SK-N-SH (cell line): ENCODE measurements around the gene SUFU. TPM values are rescaled to one million over a fixed set of nuclear protein-coding genes. Genes with fewer than 3 reads are reported as not detected.

Source experiments
- CTCF ChIA-PET: fragments of 300-600, 350-600 bp; formaldehyde crosslinking; extraction: SDS; loops from one replicate; lab custom pipeline; 2021; lab: Yijun Ruan, JAX
- POLR2A ChIA-PET: fragments of 350-600 bp; sonication (Branson Sonifier 250); formaldehyde crosslinking; extraction: SDS; loops from one replicate; lab custom pipeline; 2020; ENCODE audit warnings: antibody characterized with exemption, inconsistent platforms; lab: Yijun Ruan, JAX
- DNase-seq: peaks from one replicate; pipeline ENCODE4 v3.0.0; 2012
- H2AFZ ChIP-seq: fragments of 200-600 bp; sonication (generic); 2 replicates; pipeline ENCODE4 v1.8.1; 2016; ENCODE audit warnings: antibody characterized with exemption, mild to moderate bottlenecking, low read depth
- H3F3A ChIP-seq: fragments of 200-600 bp; sonication (generic); replicated peaks from 2 replicates; pipeline ENCODE3; 2016; ENCODE audit warnings: antibody characterized with exemption, mild to moderate bottlenecking; ENCODE audit not compliant: insufficient read depth
- H3K27ac ChIP-seq, 2 experiments: fragments of 200-500 bp in 1 of 2; fragments of 200-600 bp in 1 of 2; sonication (Bioruptor generic) in 1 of 2; sonication (generic), shearing (Covaris generic) in 1 of 2; 2 replicates each; pipeline versions ENCODE4 v1.5.1 to v1.6.1; 2014 to 2016; ENCODE audit warnings: low read depth in 2 of 2, inconsistent platforms in 1 of 2, low read length in 1 of 2, mild to moderate bottlenecking in 1 of 2, mixed read lengths in 1 of 2
- H3K27me3 ChIP-seq: fragments of 200-600 bp; sonication (generic), shearing (Covaris generic); 2 replicates; pipeline ENCODE4 v1.6.1; 2016; ENCODE audit warnings: mixed run types; ENCODE audit not compliant: insufficient read depth
- H3K36me3 ChIP-seq, 2 experiments: fragments of 200-500 bp in 1 of 2; fragments of 200-600 bp in 1 of 2; sonication (Bioruptor generic) in 1 of 2; sonication (generic) in 1 of 2; replicated peaks in 1 of 2; 2 replicates each; pipeline versions ENCODE3 to v1.5.1; 2014 to 2016; ENCODE audit warnings: low read length in 1 of 2, mild to moderate bottlenecking in 1 of 2; ENCODE audit not compliant: insufficient read depth in 2 of 2, control insufficient read depth in 1 of 2
- H3K4me1 ChIP-seq, 2 experiments: fragments of 200-500 bp in 1 of 2; fragments of 200-600 bp in 1 of 2; sonication (Bioruptor generic) in 1 of 2; sonication (generic), shearing (Covaris generic) in 1 of 2; 2 replicates each; pipeline versions ENCODE4 v1.5.1 to v1.6.1; 2014 to 2016; ENCODE audit warnings: low read depth in 1 of 2, low read length in 1 of 2, mixed run types in 1 of 2; ENCODE audit not compliant: insufficient read depth in 2 of 2, control insufficient read depth in 1 of 2
- H3K4me2 ChIP-seq: fragments of 200-600 bp; sonication (generic), shearing (Covaris generic); 2 replicates; pipeline ENCODE4 v1.6.1; 2017; ENCODE audit warnings: mixed run types
- H3K4me3 ChIP-seq, 2 experiments: fragments of 200-500 bp in 1 of 2; fragments of 200-600 bp in 1 of 2; sonication (Bioruptor generic) in 1 of 2; sonication (generic), shearing (Covaris generic) in 1 of 2; 2 replicates each; pipeline versions ENCODE4 v1.5.1 to v1.8.1; 2014 to 2016; ENCODE audit warnings: low read depth in 2 of 2, inconsistent platforms in 1 of 2, low read length in 1 of 2, mild to moderate bottlenecking in 1 of 2, mixed read lengths in 1 of 2, moderate library complexity in 1 of 2
- H3K79me2 ChIP-seq: fragments of 200-600 bp; sonication (generic); 2 replicates; pipeline ENCODE4 v1.8.1; 2017; ENCODE audit warnings: mild to moderate bottlenecking; ENCODE audit not compliant: insufficient read depth
- H3K9ac ChIP-seq: fragments of 200-600 bp; sonication (generic); 2 replicates; pipeline ENCODE4 v1.6.1; 2017; ENCODE audit warnings: mixed run types
- H3K9me2 ChIP-seq: fragments of 200-600 bp; sonication (generic); 2 replicates; pipeline ENCODE4 v1.6.1; 2017; ENCODE audit warnings: mixed run types
- H3K9me3 ChIP-seq: fragments of 200-600 bp; sonication (generic); 2 replicates; pipeline ENCODE4 v1.6.1; 2017; ENCODE audit warnings: mixed run types, mild to moderate bottlenecking, moderate library complexity
- H4K20me1 ChIP-seq: fragments of 200-600 bp; sonication (generic); 2 replicates; pipeline ENCODE4 v1.6.1; 2017; ENCODE audit warnings: mild to moderate bottlenecking, mixed run types; ENCODE audit not compliant: insufficient read depth
- EP300 ChIP-seq, 2 experiments: IDR thresholded peaks; 2 replicates each; pipeline versions ENCODE4 v1.4.0 to v1.6.1; 2012; ENCODE audit warnings: borderline replicate concordance in 1 of 2, low read depth in 1 of 2, low read length in 1 of 2
- FOSL2 ChIP-seq: IDR thresholded peaks from 2 replicates; pipeline ENCODE4 v1.4.0; 2012; ENCODE audit warnings: low read depth, mild to moderate bottlenecking, moderate library complexity, borderline replicate concordance
- FOXJ3 ChIP-seq: sonication (generic); formaldehyde crosslinking; IDR thresholded peaks from 2 replicates; pipeline ENCODE4 v1.5.1; 2020; ENCODE audit warnings: mild to moderate bottlenecking, missing genetic modification reagents
- GABPA ChIP-seq: IDR thresholded peaks from 2 replicates; pipeline ENCODE4 v1.4.0; 2012; ENCODE audit warnings: low read depth, mild to moderate bottlenecking
- MXI1 ChIP-seq: IDR thresholded peaks from 2 replicates; pipeline ENCODE4 v1.6.1; 2012; ENCODE audit warnings: mild to moderate bottlenecking, low read depth, low read length, improper control_type of control experiment
- RAD21 ChIP-seq: IDR thresholded peaks from 2 replicates; pipeline ENCODE4 v1.6.1; 2012; ENCODE audit warnings: mild to moderate bottlenecking, low read length
- RFX5 ChIP-seq: IDR thresholded peaks from 2 replicates; pipeline ENCODE4 v1.6.1; 2012; ENCODE audit warnings: mild to moderate bottlenecking, improper control_type of control experiment, low read length
- RXRA ChIP-seq: IDR thresholded peaks from 2 replicates; pipeline ENCODE4 v1.4.0; 2012; ENCODE audit warnings: low read depth, mild to moderate bottlenecking, borderline replicate concordance
- TAF1 ChIP-seq: IDR thresholded peaks from 2 replicates; pipeline ENCODE4 v1.6.1; 2012; ENCODE audit warnings: low read depth, mild to moderate bottlenecking, low read length, moderate library complexity, borderline replicate concordance
- YY1 ChIP-seq: IDR thresholded peaks from 2 replicates; pipeline ENCODE4 v1.4.0; 2012; ENCODE audit warnings: low read depth, mild to moderate bottlenecking
- WGBS: methylation state at CpG from one replicate; pipeline ENCODE4 v1.1.6; 2017; ENCODE audit warnings: low lambda C conversion rate; 5-methylcytosine and 5-hydroxymethylcytosine counted together
- polyA plus RNA-seq, 3 experiments: library from polyadenylated mRNA; depleted of rRNA; stranded (reverse); fragments of >200 nt; gene quantifications; 2 replicates each; pipeline ENCODE4 v1.2.3, GENCODE V29; 2012
- TF ChIP-seq, protein P1 (sequence below): fragments of 150-350 bp; IDR thresholded peaks from 2 replicates; pipeline ENCODE4 v1.6.1; 2016; ENCODE audit warnings: mild to moderate bottlenecking, low read depth, low read length
- TF ChIP-seq, protein P2 (sequence below): IDR thresholded peaks from 2 replicates; pipeline ENCODE4 v1.4.0; 2012; ENCODE audit warnings: low read depth
- TF ChIP-seq, protein P3 (sequence below): IDR thresholded peaks from 2 replicates; pipeline ENCODE4 v1.4.0; 2012; ENCODE audit warnings: low read depth, borderline replicate concordance
- TF ChIP-seq, protein P4 (sequence below): fragments of 200-600 bp; sonication (generic); IDR thresholded peaks from 2 replicates; pipeline ENCODE4 v1.6.1; 2017; ENCODE audit warnings: antibody characterized with exemption, mild to moderate bottlenecking, moderate library complexity
- TF ChIP-seq, protein P5 (sequence below): IDR thresholded peaks from 2 replicates; pipeline ENCODE4; 2012

SUFU gene
- polyA plus RNA-seq, 1 of the 3 experiments (the other 2 are of a cell fraction) = 5.7 TPM

DNA sequence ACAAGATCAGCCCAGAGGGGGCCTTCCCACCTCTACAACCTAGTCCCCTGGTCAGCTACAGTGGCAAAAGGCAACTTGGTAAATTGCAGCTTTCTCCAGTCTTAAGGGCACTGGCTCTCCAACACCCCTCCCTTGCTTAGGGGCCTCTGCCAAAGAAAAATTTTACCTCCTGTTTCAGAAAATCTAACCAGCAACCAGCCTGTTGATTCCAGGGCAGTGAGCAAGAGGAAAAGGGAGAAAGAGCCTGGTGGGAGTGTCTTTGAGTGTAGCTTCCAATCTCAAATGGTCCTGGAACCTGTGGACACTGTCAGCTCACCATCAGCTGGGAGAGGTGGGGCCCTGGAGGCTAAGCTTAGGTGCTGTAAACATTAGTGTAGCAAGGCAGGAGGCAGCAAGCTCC is 24.1 kb upstream of the SUFU start:
- H2AFZ ChIP-seq = no peak overlapping the region
- CTCF ChIA-PET = interaction anchor here (0.6 to 2.8 kb wide), 27 partner anchors 9 to 417 kb away, joined by 3 to 28 read pairs (median 6); partner anchors contain the start of genes ACTR1A, CUEDC2 and NFKB2
- no peaks in the 10 kb centered on the region for H3K79me2 ChIP-seq
- POLR2A ChIA-PET = interaction anchor here (1.6 kb wide), 1 partner anchor 28 kb away, joined by 4 read pairs; the partner anchor contains the start of gene C10orf95
- no peaks in the 10 kb centered on the region for H3K9me2 ChIP-seq
- H3K27me3 ChIP-seq = no peaks in the 10 kb centered on the region
- DNase-seq = no peak
- peaks cover 3% of the 10 kb centered on the region; the same call in 1 of the 2 replicates for H4K20me1 ChIP-seq
- H3F3A ChIP-seq = peaks cover 19% of the 10 kb centered on the region
- no peak overlapping the region for H3K4me2 ChIP-seq
- no peaks in the 10 kb centered on the region for H3K4me1 ChIP-seq
- no peak overlapping the region for H3K9ac ChIP-seq
- TF ChIP-seq RXRA (no peak), FOXJ3 (no peak), TAF1 (no peak)
- TF ChIP-seq, protein P1, sequence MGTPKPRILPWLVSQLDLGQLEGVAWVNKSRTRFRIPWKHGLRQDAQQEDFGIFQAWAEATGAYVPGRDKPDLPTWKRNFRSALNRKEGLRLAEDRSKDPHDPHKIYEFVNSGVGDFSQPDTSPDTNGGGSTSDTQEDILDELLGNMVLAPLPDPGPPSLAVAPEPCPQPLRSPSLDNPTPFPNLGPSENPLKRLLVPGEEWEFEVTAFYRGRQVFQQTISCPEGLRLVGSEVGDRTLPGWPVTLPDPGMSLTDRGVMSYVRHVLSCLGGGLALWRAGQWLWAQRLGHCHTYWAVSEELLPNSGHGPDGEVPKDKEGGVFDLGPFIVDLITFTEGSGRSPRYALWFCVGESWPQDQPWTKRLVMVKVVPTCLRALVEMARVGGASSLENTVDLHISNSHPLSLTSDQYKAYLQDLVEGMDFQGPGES = no peak
- H3K36me3 ChIP-seq = peaks cover 20 to 44% of the 10 kb centered on the region in 2 experiments
- H3K4me3 ChIP-seq = no peak overlapping the region
- no peaks in the 10 kb centered on the region for H3K9me3 ChIP-seq
- H3K27ac ChIP-seq = no peak overlapping the region; a peak in 1 of 4 replicates

DNA sequence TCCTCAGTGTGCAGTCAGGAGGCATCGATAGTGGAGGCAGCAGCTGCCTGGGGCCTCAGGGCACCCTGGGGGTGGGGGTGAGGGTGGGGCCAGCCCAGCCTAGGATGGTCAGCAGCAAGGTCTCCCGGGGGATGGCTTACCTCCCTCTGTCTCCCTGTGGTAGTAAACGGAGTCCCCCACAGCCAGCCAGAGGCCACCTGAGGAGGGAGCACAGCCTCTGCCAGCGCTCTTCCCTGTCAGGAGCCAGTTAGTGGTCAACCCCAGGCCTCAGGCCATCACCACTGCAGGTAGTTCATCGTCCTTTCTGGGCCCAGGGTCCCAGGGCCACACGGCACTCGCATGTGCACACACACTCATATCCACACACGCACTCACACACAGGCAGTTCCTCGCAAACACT is 23.4 kb upstream of the SUFU start:
- no peaks in the 10 kb centered on the region for H3K9me2 ChIP-seq
- H3K27me3 ChIP-seq = no peaks in the 10 kb centered on the region
- H4K20me1 ChIP-seq = peaks cover 3% of the 10 kb centered on the region; the same call in 1 of the 2 replicates
- no peak overlapping the region for H3K9ac ChIP-seq
- WGBS = 89% methylated on average over 5 of the region's 9 CpGs
- POLR2A ChIA-PET = no interaction called here
- DNase-seq = no peak
- CTCF ChIA-PET = interaction anchor here (0.6 to 2.5 kb wide), 14 partner anchors 12 to 353 kb away, joined by 3 to 28 read pairs (median 6); partner anchors contain the start of genes CUEDC2 and NFKB2
- H3K4me2 ChIP-seq = no peak overlapping the region
- H3K4me3 ChIP-seq = no peak overlapping the region
- H3K9me3 ChIP-seq = no peaks in the 10 kb centered on the region
- H3F3A ChIP-seq = peaks cover 19% of the 10 kb centered on the region
- no peaks in the 10 kb centered on the region for H3K79me2 ChIP-seq
- TF ChIP-seq MXI1 (no peak), GABPA (no peak), RXRA (no peak), RAD21 (no peak), RFX5 (no peak), FOSL2 (no peak), YY1 (no peak), EP300 (IDR thresholded peaks at IDR 0.05; ENCODE audit: borderline replicate concordance in 1 of 2, low read depth in 1 of 2, low read length in 1 of 2) (no peak)
- TF ChIP-seq, protein P2, sequence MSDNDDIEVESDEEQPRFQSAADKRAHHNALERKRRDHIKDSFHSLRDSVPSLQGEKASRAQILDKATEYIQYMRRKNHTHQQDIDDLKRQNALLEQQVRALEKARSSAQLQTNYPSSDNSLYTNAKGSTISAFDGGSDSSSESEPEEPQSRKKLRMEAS = no peak
- TF ChIP-seq, protein P1 = no peak
- TF ChIP-seq, protein P3, sequence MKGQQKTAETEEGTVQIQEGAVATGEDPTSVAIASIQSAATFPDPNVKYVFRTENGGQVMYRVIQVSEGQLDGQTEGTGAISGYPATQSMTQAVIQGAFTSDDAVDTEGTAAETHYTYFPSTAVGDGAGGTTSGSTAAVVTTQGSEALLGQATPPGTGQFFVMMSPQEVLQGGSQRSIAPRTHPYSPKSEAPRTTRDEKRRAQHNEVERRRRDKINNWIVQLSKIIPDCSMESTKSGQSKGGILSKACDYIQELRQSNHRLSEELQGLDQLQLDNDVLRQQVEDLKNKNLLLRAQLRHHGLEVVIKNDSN = no peak
- TF ChIP-seq, protein P4, sequence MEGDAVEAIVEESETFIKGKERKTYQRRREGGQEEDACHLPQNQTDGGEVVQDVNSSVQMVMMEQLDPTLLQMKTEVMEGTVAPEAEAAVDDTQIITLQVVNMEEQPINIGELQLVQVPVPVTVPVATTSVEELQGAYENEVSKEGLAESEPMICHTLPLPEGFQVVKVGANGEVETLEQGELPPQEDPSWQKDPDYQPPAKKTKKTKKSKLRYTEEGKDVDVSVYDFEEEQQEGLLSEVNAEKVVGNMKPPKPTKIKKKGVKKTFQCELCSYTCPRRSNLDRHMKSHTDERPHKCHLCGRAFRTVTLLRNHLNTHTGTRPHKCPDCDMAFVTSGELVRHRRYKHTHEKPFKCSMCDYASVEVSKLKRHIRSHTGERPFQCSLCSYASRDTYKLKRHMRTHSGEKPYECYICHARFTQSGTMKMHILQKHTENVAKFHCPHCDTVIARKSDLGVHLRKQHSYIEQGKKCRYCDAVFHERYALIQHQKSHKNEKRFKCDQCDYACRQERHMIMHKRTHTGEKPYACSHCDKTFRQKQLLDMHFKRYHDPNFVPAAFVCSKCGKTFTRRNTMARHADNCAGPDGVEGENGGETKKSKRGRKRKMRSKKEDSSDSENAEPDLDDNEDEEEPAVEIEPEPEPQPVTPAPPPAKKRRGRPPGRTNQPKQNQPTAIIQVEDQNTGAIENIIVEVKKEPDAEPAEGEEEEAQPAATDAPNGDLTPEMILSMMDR = no peak
- TF ChIP-seq, protein P5, sequence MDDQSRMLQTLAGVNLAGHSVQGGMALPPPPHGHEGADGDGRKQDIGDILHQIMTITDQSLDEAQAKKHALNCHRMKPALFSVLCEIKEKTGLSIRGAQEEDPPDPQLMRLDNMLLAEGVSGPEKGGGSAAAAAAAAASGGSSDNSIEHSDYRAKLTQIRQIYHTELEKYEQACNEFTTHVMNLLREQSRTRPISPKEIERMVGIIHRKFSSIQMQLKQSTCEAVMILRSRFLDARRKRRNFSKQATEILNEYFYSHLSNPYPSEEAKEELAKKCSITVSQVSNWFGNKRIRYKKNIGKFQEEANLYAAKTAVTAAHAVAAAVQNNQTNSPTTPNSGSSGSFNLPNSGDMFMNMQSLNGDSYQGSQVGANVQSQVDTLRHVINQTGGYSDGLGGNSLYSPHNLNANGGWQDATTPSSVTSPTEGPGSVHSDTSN = no peak
- no peaks in the 10 kb centered on the region for H3K4me1 ChIP-seq
- peaks cover 25 to 52% of the 10 kb centered on the region in 2 experiments for H3K36me3 ChIP-seq
- no peak overlapping the region for H3K27ac ChIP-seq
- H2AFZ ChIP-seq = no peak overlapping the region
